ENCODE data around the gene LMOD1.

- TF ChIP-seq CTCF (IDR thresholded peaks at IDR 0.05) = no peak
- no peak for TF ChIP-seq POLR2A (IDR thresholded peaks at IDR 0.05)
Measured at GRCh38 chr1:201874672-201875071, 71.7 kb downstream of the LMOD1 start.
